ENCODE data around the gene PTPRS. TPM values are rescaled to one million over a fixed set of nuclear protein-coding genes. Genes with fewer than 3 reads are reported as not detected.

The PTPRS gene
- total RNA-seq, 1 experiment from 2014 or later, result 93.0 TPM

DNA sequence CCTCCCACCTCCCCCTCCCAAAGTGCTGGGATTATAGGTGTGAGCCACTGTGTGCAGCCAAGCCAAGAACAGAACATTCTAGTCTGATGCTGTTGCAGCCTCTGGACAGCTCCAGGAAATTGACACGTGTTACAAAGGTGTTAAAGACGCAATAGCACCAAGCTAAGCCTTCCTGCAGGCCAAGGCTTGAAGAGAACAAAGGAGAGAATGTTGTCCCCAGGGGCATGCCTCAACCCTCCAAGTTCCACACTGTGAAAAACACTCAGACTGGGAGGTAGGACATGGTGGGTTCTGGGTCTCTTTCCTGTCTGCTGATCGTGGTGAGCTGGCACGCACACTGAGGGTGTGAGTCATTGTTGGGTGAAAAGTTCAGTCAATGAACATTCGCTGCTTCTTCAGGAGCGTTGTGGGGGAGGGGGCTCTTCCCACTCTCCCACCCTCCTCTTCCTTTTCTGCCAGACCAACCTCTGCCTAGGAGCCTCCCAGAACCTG is 5.3 kb upstream of the PTPRS start:
- BruUV-seq (replicated peaks), result no TSS peak
- intact Hi-C loops (cut with micrococcal nuclease; ENCODE audit: unreplicated experiment), result no loop called here
- TF ChIP-seq, protein P1, sequence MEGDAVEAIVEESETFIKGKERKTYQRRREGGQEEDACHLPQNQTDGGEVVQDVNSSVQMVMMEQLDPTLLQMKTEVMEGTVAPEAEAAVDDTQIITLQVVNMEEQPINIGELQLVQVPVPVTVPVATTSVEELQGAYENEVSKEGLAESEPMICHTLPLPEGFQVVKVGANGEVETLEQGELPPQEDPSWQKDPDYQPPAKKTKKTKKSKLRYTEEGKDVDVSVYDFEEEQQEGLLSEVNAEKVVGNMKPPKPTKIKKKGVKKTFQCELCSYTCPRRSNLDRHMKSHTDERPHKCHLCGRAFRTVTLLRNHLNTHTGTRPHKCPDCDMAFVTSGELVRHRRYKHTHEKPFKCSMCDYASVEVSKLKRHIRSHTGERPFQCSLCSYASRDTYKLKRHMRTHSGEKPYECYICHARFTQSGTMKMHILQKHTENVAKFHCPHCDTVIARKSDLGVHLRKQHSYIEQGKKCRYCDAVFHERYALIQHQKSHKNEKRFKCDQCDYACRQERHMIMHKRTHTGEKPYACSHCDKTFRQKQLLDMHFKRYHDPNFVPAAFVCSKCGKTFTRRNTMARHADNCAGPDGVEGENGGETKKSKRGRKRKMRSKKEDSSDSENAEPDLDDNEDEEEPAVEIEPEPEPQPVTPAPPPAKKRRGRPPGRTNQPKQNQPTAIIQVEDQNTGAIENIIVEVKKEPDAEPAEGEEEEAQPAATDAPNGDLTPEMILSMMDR (IDR thresholded peaks at IDR 0.05; ENCODE audit: unreplicated experiment), result no peak
- H3K27ac Mint-ChIP-seq (ENCODE audit: unreplicated experiment), result no peak overlapping the region
- peak; percentile 55 for DNase-seq
- H3K27me3 Mint-ChIP-seq (ENCODE audit: unreplicated experiment), result no peaks in the 10 kb centered on the region
- CTCF ChIA-PET, result no interaction called here
- H3K4me1 Mint-ChIP-seq (ENCODE audit: low read depth, unreplicated experiment), result peaks cover 22% of the 10 kb centered on the region
- no peaks in the 10 kb centered on the region for H3K9me3 Mint-ChIP-seq (ENCODE audit: low read depth, unreplicated experiment)
- no peaks in the 10 kb centered on the region for H3K36me3 Mint-ChIP-seq (ENCODE audit: insufficient read depth, unreplicated experiment)
- H3K4me3 Mint-ChIP-seq (ENCODE audit: low read depth, unreplicated experiment), result no peak overlapping the region

DNA sequence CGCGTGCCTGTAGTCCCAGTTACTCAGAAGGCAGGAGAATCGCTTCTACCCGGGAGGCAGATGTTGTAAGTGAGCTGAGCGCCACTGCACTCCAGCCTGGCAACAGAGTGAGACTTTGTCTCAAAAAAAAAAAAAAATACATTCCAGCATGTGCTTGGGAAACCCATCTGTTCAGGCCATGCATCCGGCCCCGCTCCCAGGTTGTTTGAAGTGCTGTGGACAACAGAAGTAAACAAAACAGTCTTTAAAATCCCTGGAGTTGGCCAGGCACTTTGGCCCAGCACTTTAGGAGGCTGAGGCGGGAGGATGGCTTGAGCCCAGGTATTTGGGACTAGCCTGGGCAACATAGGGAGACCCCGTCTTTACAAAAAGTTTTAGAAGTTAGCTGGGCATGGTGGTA is 3.2 kb upstream of the PTPRS start:
- Mint-ChIP-seq H3K36me3 (ENCODE audit: insufficient read depth, unreplicated experiment) (peaks cover 15% of the 10 kb centered on the region), H3K9me3 (ENCODE audit: low read depth, unreplicated experiment) (no peaks in the 10 kb centered on the region), H3K27ac (ENCODE audit: unreplicated experiment) (no peak overlapping the region), H3K27me3 (ENCODE audit: unreplicated experiment) (no peaks in the 10 kb centered on the region), H3K4me3 (ENCODE audit: low read depth, unreplicated experiment) (no peak overlapping the region), H3K4me1 (ENCODE audit: low read depth, unreplicated experiment) (peaks cover 28% of the 10 kb centered on the region)
- BruUV-seq (replicated peaks), result no TSS peak
- intact Hi-C loops (cut with micrococcal nuclease; ENCODE audit: unreplicated experiment), result no loop called here
- no peak for DNase-seq
- TF ChIP-seq, protein P1 (IDR thresholded peaks at IDR 0.05; ENCODE audit: unreplicated experiment), result no peak
- CTCF ChIA-PET, result interaction anchor here (0.7 kb wide), 1 partner anchor 207 kb away, joined by 3 read pairs; no protein-coding TSS in a partner anchor

DNA sequence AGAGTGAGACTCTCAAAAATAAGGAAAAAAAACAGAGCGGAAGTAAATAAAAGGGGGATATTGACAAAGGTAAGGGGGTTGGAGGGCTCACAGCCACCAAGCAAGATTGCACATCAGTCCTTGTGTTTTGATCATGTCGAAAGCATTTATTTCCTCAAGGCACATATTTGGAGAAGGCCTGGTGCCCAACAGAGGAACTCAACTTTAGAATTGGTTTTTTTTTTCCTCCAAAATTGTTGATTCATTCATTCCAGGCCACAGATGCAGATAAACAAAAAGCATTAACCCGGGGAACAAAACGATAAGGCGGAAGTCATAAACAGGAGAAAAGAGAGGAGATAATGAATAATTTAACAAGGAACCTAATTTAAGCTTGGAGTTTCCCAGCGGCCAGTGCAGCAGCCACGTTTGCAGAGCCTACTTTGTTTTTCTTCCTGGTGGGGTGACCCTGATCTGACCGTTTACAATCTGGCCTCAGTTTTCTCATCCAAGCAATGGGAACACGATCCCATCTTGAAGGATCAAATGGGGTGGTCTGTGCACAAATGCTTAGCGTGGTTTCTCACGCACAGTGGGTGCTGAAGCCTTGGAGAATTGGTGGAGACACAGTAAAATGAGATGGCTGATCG is 2.1 kb upstream of the PTPRS start:
- TF ChIP-seq, protein P1 (IDR thresholded peaks at IDR 0.05; ENCODE audit: unreplicated experiment), result no peak
- no TSS peak for BruUV-seq (replicated peaks)
- CTCF ChIA-PET, result no interaction called here
- H3K27ac Mint-ChIP-seq (ENCODE audit: unreplicated experiment), result no peak overlapping the region
- H3K4me3 Mint-ChIP-seq (ENCODE audit: low read depth, unreplicated experiment), result no peak overlapping the region
- peaks cover 16% of the 10 kb centered on the region for H3K36me3 Mint-ChIP-seq (ENCODE audit: insufficient read depth, unreplicated experiment)
- H3K27me3 Mint-ChIP-seq (ENCODE audit: unreplicated experiment), result no peaks in the 10 kb centered on the region
- H3K9me3 Mint-ChIP-seq (ENCODE audit: low read depth, unreplicated experiment), result no peaks in the 10 kb centered on the region
- no peak for DNase-seq
- intact Hi-C loops (cut with micrococcal nuclease; ENCODE audit: unreplicated experiment), result no loop called here
- H3K4me1 Mint-ChIP-seq (ENCODE audit: low read depth, unreplicated experiment), result peaks cover 30% of the 10 kb centered on the region

DNA sequence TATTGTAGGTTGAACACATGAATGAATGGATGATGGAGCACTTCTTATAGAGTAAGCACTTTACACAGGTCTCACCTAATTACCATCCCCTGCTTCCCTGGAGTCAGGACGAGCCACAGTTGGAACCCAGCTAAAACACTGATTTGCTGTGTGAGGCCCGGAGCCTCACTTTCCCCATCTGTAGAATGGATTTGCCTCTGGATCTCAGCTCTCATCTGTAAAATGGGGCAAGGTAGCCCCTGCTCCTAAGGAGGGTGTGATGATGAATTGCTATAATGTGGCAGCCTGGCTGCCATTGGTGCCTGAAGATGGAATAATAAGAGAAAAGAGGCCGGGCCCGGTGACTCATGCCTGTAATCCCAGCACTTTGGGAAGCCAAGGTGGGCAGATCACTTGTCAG is 1.4 kb upstream of the PTPRS start:
- Mint-ChIP-seq H3K4me1 (ENCODE audit: low read depth, unreplicated experiment) (peaks cover 30% of the 10 kb centered on the region), H3K27ac (ENCODE audit: unreplicated experiment) (peak overlapping the region; percentile 56), H3K4me3 (ENCODE audit: low read depth, unreplicated experiment) (no peak overlapping the region), H3K9me3 (ENCODE audit: low read depth, unreplicated experiment) (no peaks in the 10 kb centered on the region), H3K36me3 (ENCODE audit: insufficient read depth, unreplicated experiment) (peaks cover 16% of the 10 kb centered on the region), H3K27me3 (ENCODE audit: unreplicated experiment) (no peaks in the 10 kb centered on the region)
- DNase-seq, result no peak
- intact Hi-C loops (cut with micrococcal nuclease; ENCODE audit: unreplicated experiment), result no loop called here
- no TSS peak for BruUV-seq (replicated peaks)
- CTCF ChIA-PET, result no interaction called here
- TF ChIP-seq, protein P1 (IDR thresholded peaks at IDR 0.05; ENCODE audit: unreplicated experiment), result no peak

All from Calu3 (cell line).